Bone marrow (tissue), 2 donors: ENCODE results near the gene WAC.
A peak's percentile ranks its signal among the peaks of the same experiment; 100 is the strongest.
"Not testable (repeated sequence)": the region's sequence is repeated elsewhere in the genome, so short reads cannot be mapped to it uniquely, and the experiment has no call there.

Experiments used
- DNase-seq, 2 donors: peaks; one replicate each; lab custom pipeline; 2025; lab: John Stamatoyannopoulos, UW

The WAC gene, protein sequence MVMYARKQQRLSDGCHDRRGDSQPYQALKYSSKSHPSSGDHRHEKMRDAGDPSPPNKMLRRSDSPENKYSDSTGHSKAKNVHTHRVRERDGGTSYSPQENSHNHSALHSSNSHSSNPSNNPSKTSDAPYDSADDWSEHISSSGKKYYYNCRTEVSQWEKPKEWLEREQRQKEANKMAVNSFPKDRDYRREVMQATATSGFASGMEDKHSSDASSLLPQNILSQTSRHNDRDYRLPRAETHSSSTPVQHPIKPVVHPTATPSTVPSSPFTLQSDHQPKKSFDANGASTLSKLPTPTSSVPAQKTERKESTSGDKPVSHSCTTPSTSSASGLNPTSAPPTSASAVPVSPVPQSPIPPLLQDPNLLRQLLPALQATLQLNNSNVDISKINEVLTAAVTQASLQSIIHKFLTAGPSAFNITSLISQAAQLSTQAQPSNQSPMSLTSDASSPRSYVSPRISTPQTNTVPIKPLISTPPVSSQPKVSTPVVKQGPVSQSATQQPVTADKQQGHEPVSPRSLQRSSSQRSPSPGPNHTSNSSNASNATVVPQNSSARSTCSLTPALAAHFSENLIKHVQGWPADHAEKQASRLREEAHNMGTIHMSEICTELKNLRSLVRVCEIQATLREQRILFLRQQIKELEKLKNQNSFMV

DNA sequence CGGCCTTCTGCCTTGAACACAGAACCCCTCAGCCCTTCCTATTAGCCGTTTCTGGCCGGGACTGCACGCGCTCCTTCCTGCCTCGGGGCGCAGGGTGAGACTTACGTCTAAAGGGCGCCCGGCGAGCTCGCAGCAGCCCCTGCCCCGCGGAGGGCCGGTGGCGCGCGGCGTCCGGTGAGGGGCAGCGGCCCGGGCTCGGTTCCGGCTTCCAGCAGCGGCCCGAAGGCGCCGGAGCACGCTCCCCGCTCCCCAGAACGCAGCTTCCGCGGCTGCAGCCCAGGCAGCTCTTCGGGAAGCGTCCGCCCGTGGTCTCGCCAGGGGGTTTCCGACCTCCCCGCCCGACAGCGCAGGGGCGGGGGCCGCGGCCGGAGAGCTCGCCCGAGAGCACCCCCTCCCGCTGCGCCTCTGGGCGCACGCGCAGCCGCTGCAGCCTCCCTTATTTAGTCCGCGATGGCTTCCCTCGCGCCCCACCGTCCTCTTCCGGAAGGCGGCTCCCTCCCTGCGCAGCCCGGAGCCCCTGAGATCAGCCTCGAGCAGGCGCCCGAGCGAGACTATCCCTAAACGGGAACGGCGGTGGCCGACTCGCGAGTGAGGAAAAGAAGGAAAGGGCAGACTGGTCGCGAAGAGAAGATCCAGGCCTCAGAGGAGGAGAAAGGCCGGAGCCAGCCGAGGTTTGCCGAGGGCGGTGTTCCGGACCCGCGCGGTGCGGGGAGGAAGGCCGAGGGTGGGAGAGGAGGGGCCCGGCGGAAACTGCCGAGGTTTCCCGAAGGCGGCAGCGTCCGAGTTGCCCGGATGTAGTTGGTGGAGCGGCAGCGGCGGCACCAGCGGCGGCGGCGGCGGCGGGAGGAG is at the start of gene WAC:
Gene WAC, plus strand, starts transcription at position 782 of the 849 bp plus-strand sequence. CDS start 462 bp downstream, outside the sequence.
- DNase-seq = peak; percentile 94 to 96

DNA sequence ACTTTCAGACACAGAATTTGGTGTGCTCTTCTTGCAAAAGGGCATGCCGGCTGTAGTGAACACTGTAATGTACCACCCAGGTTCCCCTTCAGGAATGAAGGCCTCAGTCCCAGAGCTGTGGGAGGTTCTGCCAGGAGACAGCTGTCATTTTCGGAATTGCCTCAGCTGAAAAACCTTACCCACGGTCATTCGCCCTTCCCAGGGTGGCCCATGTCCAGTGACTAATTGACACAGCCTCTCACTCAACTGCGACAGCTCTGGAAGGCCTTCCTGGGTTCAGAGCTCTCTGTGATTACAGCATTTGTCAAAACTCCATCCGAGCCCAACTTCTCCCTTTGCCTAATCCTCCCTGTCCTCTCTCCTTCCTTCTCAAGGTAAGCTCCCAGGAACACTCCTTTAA is 43.7 kb upstream of the WAC start:
- DNase-seq = no peak

DNA sequence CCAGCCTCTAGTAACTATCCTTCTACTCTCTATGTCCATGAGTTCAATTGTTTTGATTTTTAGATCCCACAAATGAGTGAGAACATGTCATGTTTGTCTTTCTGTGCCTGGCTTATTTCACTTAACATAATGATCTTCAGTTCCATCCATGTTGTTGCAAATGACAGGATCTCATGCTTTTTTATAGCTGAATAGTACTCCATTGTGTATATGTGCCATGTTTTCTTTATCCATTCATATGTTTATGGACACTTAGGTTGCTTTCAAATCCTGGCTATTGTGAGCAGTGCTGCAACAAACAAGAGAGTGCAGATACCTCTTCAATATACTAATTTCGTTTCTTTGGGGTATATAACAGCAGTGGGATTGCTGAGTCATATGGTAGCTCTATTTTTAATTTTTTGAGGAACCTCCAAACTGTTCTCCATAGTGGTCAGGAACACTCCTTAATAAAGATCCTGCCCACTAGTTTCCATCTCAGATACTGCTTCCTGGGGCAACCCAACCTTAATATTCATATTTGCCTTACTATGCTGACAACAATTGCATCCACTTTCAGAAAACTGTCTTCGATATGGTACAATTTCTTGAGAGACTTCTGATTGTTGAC is 42.6 kb upstream of the WAC start:
- not testable (repeated sequence) for DNase-seq

DNA sequence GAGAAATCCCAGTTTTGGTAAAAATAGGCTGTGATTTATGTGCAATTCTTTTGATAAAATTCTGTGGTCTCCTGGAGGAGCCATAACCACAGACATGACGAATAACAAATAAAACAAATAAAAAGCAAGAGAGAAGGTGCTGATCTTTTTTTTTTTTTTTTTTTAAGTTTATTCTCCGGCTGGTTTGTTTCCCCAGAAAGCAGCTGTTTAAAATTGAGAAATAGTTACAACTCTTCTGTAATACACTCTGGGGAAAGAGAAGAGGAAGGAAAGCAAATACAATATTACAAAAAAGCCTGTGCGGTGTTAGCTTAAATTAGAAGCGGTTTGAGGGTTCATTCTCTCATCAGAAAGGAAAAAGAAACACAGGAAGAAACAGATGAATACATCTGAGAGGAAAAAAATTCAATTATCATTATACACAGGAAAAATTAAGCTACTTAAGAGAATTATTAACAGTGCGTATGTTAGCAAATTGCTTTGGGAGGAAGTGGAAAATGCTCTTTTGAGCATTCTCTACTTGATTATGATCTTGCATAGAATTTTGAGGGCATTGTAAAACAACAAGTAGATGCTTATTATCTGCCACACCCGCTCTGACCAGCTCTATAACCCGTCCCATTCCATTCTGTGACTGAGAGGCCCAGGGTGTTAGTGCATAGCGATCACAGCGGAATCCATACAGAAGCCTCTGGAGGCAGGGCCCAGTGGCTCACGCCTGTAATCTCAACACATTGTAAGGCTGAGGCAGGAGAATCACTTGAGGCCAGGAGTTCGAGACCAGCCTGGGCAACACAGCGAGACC is 40.6 kb upstream of the WAC start:
- peak in 1 of 2 donors; percentile 58 for DNase-seq

DNA sequence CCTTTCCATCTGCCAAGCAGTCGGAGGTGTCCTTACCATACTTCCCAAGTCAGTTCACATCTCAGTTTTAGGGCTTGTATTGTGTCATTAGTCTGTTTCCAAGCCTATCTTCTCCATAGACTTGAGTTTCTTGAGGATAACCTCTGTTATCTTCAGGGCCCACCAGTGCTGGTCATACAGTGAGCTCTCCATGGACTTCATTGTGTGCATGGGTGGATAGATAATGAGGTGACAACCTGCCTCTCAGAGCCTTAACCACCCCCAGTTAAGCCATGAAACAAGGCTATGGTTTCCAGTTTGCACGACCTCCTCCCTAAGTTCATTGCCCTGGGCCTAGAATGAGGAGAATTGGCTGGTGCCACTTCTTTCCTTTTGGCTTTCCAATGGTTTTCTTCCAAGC is 38.5 kb upstream of the WAC start:
- DNase-seq = no peak

DNA sequence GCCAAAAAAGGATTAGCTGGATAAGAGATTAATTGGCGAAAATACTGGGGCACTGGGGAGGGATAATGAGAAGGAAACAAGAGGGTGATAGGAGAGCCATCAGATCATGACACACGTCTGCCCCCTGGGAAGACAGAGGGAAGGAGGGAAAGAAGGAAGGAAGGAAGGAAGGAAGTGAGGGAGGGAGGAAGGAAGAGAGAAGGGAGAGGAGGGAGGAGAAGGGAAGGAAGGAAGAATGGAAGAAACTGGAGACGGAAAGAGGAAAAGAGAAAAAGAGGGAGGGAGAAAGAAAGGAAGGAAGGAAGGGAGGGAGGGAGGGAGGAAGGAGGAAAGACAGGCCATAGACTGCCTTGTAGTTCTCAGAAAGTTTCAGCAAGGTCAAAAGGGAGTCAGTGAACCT is 37.8 kb upstream of the WAC start:
- no peak for DNase-seq

DNA sequence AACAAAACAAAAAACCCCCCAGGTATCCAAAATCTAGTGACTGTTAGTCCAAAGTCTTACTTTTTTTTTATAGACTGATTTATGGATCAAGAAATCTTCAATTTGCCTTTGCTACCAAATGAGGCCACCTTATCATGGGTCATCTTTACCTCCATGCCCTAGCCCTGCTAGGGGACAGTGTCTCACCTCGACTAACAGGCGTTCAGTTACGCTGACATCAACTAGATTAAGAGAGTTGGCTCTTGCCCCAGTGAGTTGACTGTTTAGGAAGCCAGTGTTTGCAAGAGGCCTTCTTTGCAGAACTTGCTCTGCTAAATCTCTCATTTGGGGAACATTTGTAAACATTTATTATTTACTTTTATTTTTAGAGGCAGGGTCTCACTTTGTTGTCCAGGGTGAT is 36.9 kb upstream of the WAC start:
- no peak for DNase-seq

DNA sequence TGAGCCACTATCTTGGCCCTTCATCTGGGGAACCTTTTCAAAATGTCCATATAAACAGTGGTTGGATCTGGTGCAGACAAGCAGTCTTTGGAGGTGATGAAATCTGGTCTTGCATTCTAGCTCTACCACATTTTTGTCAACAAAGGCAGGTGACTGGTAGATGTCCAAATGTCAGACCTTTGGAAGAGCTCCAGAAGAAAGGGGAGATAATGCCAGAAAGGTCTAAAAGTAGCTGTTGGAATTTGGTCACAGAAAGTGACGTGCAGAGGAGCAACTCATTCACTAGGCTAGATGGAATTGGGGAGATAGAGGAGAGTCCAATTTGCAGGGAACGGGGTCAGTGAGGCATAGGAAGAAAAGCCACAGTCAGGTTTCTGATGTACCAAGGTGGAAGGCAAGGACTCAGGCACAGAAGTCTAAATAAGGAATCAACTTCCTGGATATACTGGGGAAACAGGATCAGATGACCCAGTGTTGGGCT is 36.4 kb upstream of the WAC start:
- no peak for DNase-seq

DNA sequence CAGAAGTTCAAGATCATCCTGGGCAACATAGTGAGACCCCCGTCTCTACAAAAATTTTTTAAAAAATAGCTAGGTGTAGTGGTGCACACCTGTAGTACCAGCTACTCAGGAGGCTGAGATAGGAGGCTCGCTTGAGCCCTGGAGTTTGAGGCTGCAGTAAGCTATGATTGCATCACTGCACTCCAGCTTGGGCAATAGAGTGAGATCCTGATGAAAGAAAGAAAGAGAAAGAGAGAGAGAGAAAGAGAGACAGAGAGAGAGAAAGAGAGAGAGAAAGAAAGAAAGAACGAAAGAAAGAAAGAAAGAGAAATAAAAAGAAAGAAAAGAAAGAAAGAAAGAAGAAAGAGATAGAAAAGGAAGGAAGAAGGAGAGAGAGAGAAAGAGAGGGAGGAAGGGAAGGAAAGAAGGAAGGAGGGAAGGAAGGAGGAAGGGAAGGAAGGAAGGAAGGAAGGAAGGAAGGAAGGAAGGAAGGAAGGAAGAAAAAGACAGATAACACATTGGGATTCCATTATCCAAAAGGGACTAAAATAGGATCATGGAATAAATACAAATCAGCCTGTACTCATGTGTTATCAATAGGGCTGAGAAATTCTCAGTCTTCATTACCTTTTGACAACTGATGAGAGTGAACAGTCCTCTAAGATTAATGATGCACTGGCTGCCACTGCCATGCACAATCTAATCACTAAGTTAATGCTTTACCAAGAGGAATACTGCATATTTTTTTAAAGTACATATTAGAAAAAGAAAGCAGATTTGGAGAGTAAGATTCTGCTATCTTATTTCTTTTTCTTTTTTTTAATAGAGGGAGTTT is 35.4 kb upstream of the WAC start:
- no peak for DNase-seq

DNA sequence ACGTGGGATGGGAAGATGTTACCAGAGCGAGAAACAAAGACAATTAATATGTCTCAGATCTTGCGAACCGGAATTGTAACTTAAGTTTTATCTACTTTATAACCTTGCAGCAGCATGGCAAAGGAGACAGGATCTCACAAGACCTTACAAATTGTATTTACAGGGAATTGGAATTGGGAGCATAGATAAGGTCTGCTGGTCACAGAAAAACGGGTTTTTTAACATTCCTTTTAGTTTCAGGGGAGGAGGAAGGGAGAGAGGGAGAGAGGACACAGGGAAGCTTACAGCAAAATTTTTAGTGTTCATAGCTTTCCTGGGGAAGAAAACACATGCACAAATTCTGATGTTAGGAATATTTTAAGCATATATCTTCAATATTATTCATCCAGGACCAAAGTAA is 32.7 kb upstream of the WAC start:
- not testable (repeated sequence) for DNase-seq

DNA sequence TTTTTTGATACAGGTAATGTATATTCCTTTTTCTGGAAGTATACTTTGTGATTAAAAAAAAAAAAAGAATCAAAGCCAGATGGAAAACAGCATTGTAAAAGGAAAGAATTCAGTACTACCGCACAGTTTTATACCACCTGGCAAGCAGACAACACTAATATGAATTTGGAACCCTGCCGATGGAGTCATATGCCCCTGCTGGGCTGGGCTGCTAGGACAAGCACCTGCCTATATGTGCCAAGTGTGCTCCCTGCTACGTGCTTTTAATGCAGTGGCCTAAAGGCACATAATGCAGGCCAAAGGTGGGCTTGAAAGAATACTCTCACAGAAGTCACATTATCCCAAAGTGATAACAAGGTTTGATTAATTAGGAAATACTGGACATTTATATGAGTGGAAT is 29.8 kb upstream of the WAC start:
- DNase-seq = no peak

DNA sequence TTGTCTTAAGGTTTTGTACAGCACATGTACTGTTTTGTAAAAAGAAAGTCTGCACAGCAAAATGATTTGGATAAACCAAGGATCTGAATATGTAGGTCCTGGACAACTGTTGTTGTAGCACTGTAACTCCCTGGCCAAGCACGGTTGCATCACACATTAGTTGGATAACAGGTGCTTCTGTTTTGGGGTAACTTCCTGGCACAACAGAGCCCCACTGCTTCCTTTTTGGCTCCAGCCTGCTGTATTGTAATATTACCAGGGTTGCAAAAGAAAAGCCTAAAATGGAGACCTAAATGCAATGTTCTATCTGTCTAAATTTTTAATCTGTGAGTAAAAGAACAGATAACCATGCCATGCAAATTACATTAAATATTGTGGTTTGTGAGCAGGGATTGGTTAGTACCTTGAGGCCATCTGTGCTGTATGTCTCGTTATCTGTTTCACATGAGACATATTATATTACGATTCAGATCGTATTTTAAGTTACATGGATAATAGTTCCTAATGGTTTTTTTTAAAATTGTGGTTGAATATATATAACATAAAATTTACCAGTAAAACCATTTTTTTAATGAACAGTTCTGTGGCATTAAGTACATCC is 27.5 kb upstream of the WAC start:
- no peak for DNase-seq

DNA sequence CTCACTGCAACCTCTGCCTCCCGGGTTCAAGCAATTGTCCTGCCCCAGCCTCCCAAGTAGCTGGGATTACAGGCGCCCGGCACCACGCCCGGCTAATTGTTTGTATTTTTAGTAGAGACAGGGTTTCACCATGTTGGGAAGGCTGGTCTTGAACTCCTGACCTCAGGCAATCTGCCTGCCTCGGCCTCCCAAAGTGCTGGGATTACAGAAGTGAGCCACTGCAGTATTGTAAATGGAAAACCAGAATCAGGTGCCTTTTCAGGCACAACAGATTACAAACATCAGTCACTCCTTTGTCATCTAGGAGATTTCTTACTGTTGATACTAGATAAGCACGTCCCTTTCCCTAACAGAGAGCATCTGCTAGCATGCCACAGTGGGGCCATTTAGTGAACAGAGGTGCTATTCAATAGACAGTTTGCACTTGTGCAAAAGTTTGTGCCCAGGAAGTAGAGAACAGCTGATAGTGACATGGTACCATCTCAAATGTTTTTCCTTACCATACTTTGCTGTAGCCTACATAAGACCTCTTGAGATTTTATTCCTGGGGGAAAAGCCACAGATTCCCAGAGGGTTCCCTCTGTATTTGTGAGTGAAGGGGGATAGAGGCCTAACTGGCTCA is 24.5 kb upstream of the WAC start:
- no peak for DNase-seq

DNA sequence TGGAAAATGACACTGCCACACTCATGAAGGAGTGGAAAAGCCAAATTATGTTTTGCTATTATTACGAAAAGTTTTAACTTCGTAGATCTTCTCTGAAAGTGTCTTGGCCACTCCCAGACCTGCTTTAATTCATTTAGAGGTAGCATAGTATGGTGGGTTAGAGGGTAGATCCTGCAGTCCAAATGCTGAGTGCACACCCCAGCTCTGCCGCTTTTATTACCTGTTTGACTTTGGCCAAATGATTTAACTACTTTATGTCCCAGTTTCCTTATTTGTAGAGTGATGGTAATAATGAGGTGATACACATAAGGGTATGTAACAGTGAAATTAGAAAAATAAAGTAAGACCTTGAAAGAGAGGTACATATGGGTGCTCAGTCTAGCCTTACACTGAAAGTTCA is 23.6 kb upstream of the WAC start:
- no peak for DNase-seq

DNA sequence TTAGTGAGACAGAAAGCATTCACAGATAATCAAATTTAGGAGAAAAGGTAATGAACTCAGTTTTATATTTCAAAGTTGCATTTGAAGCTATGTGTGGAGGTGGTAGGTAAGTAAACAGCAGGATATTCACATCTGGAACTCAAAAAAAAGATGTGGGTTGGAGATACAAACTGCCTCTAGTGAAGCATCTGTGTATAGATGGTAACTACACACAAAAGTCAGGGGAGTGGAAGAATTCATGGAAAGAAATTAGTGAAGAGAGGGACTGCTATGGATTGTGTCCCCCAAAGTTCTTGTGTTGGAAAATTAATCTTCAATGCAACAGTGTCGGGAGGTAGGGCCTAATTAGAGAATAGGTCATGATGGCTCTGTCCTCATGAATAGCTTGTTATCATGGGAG is 18.3 kb upstream of the WAC start:
- DNase-seq = no peak

DNA sequence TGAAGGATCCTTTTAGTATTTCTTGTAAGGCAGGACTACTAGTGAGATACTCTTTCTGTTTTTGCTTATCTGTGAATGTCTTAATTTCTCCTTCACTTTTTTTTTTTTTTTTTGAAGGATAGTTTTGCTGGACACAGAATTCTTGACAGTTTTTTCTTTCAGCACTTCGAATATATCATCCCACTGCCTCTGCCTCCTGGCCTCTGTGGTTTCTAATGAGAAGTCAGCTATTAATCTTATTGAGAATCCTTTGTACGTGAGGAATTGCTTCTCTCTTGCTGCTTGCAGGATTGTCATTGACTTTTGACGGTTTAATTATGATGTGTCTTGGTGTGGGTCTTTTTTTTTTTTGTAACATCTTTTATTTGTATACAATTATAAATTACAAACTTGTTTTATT is 12.6 kb upstream of the WAC start:
- DNase-seq = no peak

DNA sequence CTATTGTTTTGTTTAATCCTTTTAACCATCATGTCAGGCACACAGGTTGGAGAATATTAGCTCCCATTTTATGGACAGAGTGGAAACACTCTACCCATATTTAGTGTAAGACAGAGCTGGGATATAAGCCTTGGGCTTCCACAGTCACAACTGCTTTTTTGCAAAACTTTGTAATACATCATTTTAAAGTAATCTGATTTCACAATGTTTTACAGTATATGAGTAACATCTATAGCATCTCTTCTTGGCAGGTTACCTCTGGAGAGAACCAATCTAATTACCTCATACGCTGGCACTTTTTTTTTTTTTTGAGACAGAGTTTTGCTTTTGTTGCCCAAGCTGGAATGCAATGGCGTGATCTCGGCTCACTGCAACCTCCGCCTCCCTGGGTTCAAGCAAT is 12.1 kb upstream of the WAC start:
- not testable (repeated sequence) for DNase-seq

DNA sequence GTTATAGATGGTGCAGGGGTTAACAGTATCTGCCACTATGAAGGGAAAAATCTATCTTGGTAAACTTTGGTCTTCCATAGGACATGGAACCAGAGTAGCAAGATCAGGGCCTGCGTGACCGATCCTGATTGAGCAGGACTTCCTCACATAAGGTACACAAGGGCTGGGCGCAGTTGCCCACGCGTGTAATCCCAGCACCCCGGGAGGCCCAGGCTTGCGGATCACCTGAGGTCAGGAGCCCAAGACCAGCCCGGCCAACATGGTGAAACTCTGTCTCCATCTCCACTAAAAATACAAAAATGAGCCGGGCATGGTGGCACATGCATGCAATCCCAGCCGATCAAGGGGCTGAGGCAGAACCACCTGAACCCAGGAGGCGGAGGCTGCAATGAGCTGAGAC is 11.0 kb upstream of the WAC start:
- DNase-seq = not testable (repeated sequence)

DNA sequence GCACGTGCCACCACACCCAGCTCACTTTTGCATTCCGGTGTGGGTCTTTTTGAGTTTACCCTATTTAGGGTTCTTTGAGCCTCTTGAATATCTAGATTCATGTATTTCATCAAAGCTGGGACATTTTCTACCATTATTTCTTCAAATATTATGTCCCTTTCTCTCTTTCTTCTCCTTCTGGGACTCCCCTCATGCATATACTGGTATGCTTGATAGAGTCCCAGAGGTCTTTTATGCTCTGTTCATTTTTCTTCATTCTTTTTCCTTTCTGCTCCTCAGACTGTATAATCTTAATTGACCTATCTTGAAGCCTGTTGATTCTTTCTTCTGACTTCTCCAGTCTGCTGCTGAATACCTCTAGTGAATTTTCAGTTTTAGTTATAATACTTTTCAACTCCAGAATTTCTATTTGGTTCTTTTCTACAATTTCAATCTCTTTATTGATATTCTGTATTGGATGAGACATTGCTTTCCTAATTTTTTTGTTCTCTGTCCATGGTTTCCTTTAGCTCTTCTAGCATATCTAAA is 9.1 kb upstream of the WAC start:
- DNase-seq = no peak
